Keratinocyte (primary cell): ENCODE results near the gene PCK2. TPM values are rescaled to one million over a fixed set of nuclear protein-coding genes. Genes with fewer than 3 reads are reported as not detected.

Experiments used
- DNase-seq: peaks from one replicate; pipeline ENCODE4 v3.0.0-alpha.2; 2011; ENCODE audit warnings: low read depth, missing footprints, low spot score
- FAIRE-seq: peaks from 2 replicates; lab custom pipeline; 2011; peaks lifted over from hg19 to GRCh38; lab: Jason Lieb, UNC
- H2AFZ ChIP-seq: 2 replicates; pipeline ENCODE4 v1.6.0; 2012; ENCODE audit warnings: low read length, control low read depth, inconsistent platforms; ENCODE audit not compliant: control insufficient read depth
- H3K27ac ChIP-seq: 2 replicates; pipeline ENCODE4 v1.5.1; 2011; ENCODE audit warnings: low read length; ENCODE audit not compliant: control insufficient read depth, insufficient read depth
- H3K27me3 ChIP-seq: 3 replicates; pipeline ENCODE4 v1.6.0; 2011; ENCODE audit warnings: low read length; ENCODE audit not compliant: control insufficient read depth, insufficient read depth; ENCODE audit errors: extremely low read depth
- H3K36me3 ChIP-seq, 2 experiments: 2 replicates in 1 of 2; 3 replicates in 1 of 2; pipeline ENCODE4 v1.5.1; 2011; ENCODE audit warnings: low read length in 2 of 2, mild to moderate bottlenecking in 1 of 2; ENCODE audit not compliant: control insufficient read depth in 2 of 2, insufficient read depth in 2 of 2; ENCODE audit errors: extremely low read depth in 1 of 2
- H3K4me1 ChIP-seq: 3 replicates; pipeline ENCODE4 v1.5.1; 2011; ENCODE audit warnings: low read length; ENCODE audit not compliant: control insufficient read depth, insufficient read depth; ENCODE audit errors: extremely low read depth
- H3K4me2 ChIP-seq: 3 replicates; pipeline ENCODE4 v1.6.0; 2011; ENCODE audit warnings: low read depth, low read length; ENCODE audit not compliant: control insufficient read depth, insufficient read depth; ENCODE audit errors: extremely low read depth
- H3K4me3 ChIP-seq, 3 experiments: fragments of 200-600 bp in 1 of 3; sonication (generic) in 1 of 3; 2 replicates in 2 of 3; 3 replicates in 1 of 3; pipeline ENCODE4 v1.5.1; 2011 to 2016; ENCODE audit warnings: low read length in 3 of 3, mild to moderate bottlenecking in 3 of 3, control low read depth in 2 of 3, inconsistent platforms in 1 of 3, low read depth in 1 of 3, mixed read lengths in 1 of 3, mixed run types in 1 of 3, moderate library complexity in 1 of 3; ENCODE audit not compliant: control insufficient read depth in 2 of 3, insufficient read depth in 2 of 3; ENCODE audit errors: extremely low read depth in 1 of 3
- H3K79me2 ChIP-seq: 2 replicates; pipeline ENCODE4 v1.6.0; 2012; ENCODE audit warnings: low read length; ENCODE audit not compliant: control insufficient read depth, insufficient read depth
- H3K9ac ChIP-seq: 3 replicates; pipeline ENCODE4 v1.6.0; 2011; ENCODE audit warnings: low read length; ENCODE audit not compliant: control insufficient read depth, insufficient read depth; ENCODE audit errors: extremely low read depth
- H3K9me1 ChIP-seq: 3 replicates; pipeline ENCODE4 v1.6.0; 2011; ENCODE audit warnings: low read length; ENCODE audit not compliant: control insufficient read depth, insufficient read depth; ENCODE audit errors: extremely low read depth
- H3K9me3 ChIP-seq: 2 replicates; pipeline ENCODE4 v1.5.1; 2012; ENCODE audit warnings: low read depth, low read length; ENCODE audit not compliant: control insufficient read depth
- H4K20me1 ChIP-seq: 3 replicates; pipeline ENCODE4 v1.6.0; 2011; ENCODE audit warnings: low read length; ENCODE audit not compliant: control insufficient read depth, insufficient read depth; ENCODE audit errors: extremely low read depth
- CTCF ChIP-seq, 3 experiments: IDR thresholded peaks in 1 of 3; conservative IDR thresholded peaks in 1 of 3; optimal IDR thresholded peaks in 1 of 3; 2 replicates in 2 of 3; 3 replicates in 1 of 3; pipeline versions ENCODE3 to v1.5.1; 2011; ENCODE audit warnings: low read length in 3 of 3, mild to moderate bottlenecking in 3 of 3, moderate library complexity in 2 of 3, control low read depth in 1 of 3, inconsistent platforms in 1 of 3; ENCODE audit not compliant: insufficient read depth in 2 of 3; ENCODE audit errors: extremely low read depth in 1 of 3
- EZH2 ChIP-seq: IDR thresholded peaks from one replicate; pipeline ENCODE4 v1.6.1; 2012; ENCODE audit warnings: inconsistent platforms, mild to moderate bottlenecking, low read length, moderate library complexity
- dilution Hi-C: fragments of 300-500 bp; cut with MboI; formaldehyde crosslinking; loops from one replicate; pipeline ENCODE4 v1.7.0; 2020; ENCODE audit warnings: low sequenced_read_pairs; ENCODE audit not compliant: extremely low pct_ligation_motif_present
- polyA plus RNA-seq, 5 experiments: library from polyadenylated mRNA; depleted of rRNA in 3 of 5; stranded (reverse) in 3 of 5; stranded (forward) in 1 of 5; unstranded in 1 of 5; fragments of >200 nt; gene quantifications; 1 replicate in 1 of 5; 2 replicates in 3 of 5; 3 replicates in 1 of 5; pipeline versions ENCODE4 v1.2.1 to v1.2.3, GENCODE V29; 2011 to 2012; ENCODE audit warnings: missing spikeins in 2 of 5, low read depth in 1 of 5, low replicate concordance in 1 of 5

PCK2 gene
- polyA plus RNA-seq, 1 donor (not counting 4 experiments of a cell fraction or from before 2014, with no cell fraction given): 16.6 TPM

- Histone ChIP-seq H3K4me2 (no peak overlapping the region), H3K27me3 (no peaks in the 10 kb centered on the region), H4K20me1 (no peaks in the 10 kb centered on the region), H3K27ac (no peak overlapping the region), H3K9me3 (no peaks in the 10 kb centered on the region), H3K36me3 (no peaks in the 10 kb centered on the region), H3K4me1 (no peaks in the 10 kb centered on the region), H3K9ac (no peak overlapping the region), H3K79me2 (no peaks in the 10 kb centered on the region), H3K4me3 (no peak overlapping the region), H2AFZ (no peak overlapping the region), H3K9me1 (no peaks in the 10 kb centered on the region)
- dilution Hi-C loops: no loop called here
- DNase-seq (no peak), FAIRE-seq (no peak)
- no peak for TF ChIP-seq EZH2
- no peak for TF ChIP-seq CTCF (optimal IDR thresholded peaks at IDR 0.05 in 1 of 3, IDR thresholded peaks at IDR 0.05 in 1 of 3, conservative IDR thresholded peaks at IDR 0.05 in 1 of 3; ENCODE audit: extremely low read depth in 1 of 3, insufficient read depth in 2 of 3, low read length in 3 of 3)
These were observed 36.8 kb upstream of the PCK2 start for GRCh38 chr14:24057271-24057670.

DNA sequence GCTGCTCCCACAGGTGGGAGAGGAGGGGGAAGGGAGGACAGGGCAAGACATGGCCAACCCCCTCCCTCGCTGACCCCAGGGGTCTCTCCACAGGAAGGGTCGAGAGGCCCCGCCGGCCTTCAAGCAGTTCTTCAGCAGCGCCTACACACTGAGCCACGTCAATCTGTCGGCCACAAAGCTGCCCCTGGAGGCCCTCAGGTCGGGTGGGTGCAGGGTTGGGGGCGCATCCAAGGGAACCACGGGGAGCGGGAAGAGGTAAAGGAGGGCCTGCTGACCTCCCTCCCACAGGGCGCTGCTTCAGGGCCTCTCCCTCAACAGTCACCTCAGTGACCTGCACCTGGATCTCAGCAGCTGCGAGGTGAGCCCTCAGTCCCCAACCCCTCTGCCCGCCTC, 36.2 kb upstream of the PCK2 start:
- Histone ChIP-seq H4K20me1 (no peaks in the 10 kb centered on the region), H3K9me3 (no peaks in the 10 kb centered on the region), H3K27me3 (no peaks in the 10 kb centered on the region), H3K36me3 (no peaks in the 10 kb centered on the region), H3K9ac (no peak overlapping the region), H3K4me3 (no peak overlapping the region), H3K4me1 (no peaks in the 10 kb centered on the region), H3K9me1 (no peaks in the 10 kb centered on the region), H3K27ac (no peak overlapping the region), H2AFZ (no peak overlapping the region), H3K79me2 (no peaks in the 10 kb centered on the region), H3K4me2 (no peak overlapping the region)
- dilution Hi-C loops: no loop called here
- TF ChIP-seq EZH2 (no peak), CTCF (optimal IDR thresholded peaks at IDR 0.05 in 1 of 3, IDR thresholded peaks at IDR 0.05 in 1 of 3, conservative IDR thresholded peaks at IDR 0.05 in 1 of 3; ENCODE audit: extremely low read depth in 1 of 3, insufficient read depth in 2 of 3, low read length in 3 of 3) (no peak)
- FAIRE-seq: no peak
- DNase-seq: no peak
